ENCODE data around the gene ARHGEF39.
"Not testable (repeated sequence)": the region's sequence is repeated elsewhere in the genome, so short reads cannot be mapped to it uniquely, and the experiment has no call there.

Gene ARHGEF39

DNA sequence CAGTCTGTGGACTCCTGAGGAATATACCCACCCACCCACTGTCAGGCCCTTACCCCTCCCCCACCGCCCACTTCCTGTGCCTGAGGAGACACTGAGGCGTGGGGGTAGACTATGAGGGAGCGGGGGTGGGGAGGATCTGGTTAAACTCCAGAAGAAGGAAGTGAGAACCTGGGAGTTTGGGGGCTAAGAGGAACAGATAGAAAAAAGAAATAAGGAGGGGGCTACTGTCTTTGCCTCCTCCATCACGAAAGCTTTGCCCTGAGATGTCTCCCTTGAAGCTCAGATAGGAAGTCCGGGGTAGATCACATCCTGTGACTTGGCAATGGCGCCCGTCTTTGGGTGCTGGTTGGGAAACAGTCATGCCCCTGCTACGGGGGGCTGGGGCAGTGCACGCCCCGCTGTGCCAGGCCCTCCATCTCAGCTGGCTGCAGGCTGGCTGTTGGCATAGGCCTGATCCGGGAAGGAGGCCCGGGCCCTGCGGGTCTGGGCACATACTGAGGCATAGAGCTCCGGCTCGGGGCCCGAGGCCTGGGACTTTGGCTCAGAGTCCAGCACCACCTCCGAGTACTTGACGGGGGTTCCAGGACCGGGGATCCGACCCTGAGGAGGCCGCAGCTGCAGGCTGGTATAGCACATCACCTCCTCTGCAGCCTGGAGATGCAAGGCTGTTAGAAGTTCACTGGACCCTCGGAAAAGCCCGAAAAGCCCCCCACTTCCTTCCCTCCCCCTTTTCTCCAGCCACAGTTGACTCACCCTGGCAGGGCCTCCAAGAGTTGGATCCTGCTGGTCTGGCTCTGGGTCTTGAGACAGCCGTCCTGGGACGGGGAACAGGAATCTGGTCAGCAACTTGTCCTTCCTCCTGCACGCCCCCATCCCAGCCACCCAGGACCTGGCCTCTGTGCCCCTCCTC, 15.3 kb downstream of the ARHGEF39 start:
- peak; percentile 45 for DNase-seq

GRCh38 chr9:35646533-35647265, 18.3 kb downstream of the ARHGEF39 start:
- DNase-seq: peak; percentile 91

GRCh38 chr9:35646153-35646532, 18.9 kb downstream of the ARHGEF39 start:
- DNase-seq: no peak

GRCh38 chr9:35645736-35646135, 19.3 kb downstream of the ARHGEF39 start:
- DNase-seq: not testable (repeated sequence)

DNA sequence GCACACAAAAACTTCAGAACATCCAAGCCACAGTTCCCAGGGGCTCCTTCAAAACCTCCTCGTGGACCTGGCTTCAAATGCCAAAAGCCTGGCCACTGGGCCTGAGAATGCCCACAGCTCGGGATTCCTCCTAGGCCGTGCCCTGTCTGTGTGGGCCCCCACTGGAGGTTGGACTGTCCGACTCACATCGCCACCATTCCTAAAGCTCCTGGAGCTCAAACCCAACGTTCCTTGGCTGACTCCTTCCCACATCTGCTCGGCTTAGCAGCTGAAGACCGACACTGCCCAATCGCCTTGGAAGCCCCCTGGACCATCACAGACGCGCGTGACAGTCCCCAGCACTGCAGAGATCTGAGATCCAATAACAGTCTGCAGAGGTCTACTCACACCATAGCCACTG, 21.9 kb downstream of the ARHGEF39 start:
- DNase-seq: no peak

GRCh38 chr9:35641478-35641877, 23.5 kb downstream of the ARHGEF39 start:
- not testable (repeated sequence) for DNase-seq

GRCh38 chr9:35640431-35640830, 24.6 kb downstream of the ARHGEF39 start:
- not testable (repeated sequence) for DNase-seq

GRCh38 chr9:35639631-35640030, 25.4 kb downstream of the ARHGEF39 start:
- no peak for DNase-seq

GRCh38 chr9:35639225-35639624, 25.8 kb downstream of the ARHGEF39 start:
- DNase-seq: not testable (repeated sequence)

- DNase-seq: not testable (repeated sequence)
Measured at GRCh38 chr9:35638751-35639150, 26.2 kb downstream of the ARHGEF39 start.

DNA sequence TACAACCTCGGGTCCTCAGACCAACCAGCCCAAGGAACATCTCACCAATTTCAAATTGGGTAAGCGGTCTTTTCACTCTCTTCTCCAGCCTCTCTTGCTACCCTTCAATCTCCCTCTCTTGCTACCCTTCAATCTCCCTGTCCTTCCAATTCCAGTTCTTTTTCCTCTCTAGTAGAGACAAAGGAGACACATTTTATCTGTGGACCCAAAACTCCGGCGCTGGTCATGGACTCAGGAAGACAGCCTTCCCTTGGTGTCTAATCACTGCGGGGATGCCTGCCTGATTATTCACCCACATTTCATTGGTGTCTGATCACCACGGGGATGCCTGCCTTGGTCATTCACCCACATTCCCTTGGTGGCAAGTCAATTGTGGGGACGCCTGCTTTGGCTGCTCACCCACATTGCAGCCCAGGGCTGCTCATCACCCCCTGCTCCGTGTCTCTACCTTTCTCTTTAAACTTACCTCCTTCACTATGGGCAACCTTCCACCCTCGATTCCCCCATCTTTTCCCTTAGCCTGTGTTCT, 27.5 kb downstream of the ARHGEF39 start:
- not testable (repeated sequence) for DNase-seq

DNA sequence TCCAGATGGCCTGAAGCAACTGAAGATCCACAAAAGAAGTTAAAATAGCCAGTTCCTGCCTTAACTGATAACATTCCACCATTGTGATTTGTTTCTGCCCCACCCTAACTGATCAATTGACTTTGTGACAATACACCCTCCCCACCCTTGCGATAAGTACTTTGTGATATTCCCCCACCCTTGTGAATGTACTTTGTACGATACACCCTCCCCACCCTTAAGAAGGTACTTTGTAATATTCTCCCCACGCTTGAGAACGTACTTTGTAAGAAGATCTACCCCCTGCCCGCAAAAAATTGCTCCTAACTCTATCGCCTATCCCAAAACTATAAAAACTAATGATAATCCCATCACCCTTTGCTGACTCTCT, 28.1 kb downstream of the ARHGEF39 start:
- DNase-seq: not testable (repeated sequence)

- DNase-seq: no peak
Measured at GRCh38 chr9:35636135-35636876, 28.7 kb downstream of the ARHGEF39 start.

DNA sequence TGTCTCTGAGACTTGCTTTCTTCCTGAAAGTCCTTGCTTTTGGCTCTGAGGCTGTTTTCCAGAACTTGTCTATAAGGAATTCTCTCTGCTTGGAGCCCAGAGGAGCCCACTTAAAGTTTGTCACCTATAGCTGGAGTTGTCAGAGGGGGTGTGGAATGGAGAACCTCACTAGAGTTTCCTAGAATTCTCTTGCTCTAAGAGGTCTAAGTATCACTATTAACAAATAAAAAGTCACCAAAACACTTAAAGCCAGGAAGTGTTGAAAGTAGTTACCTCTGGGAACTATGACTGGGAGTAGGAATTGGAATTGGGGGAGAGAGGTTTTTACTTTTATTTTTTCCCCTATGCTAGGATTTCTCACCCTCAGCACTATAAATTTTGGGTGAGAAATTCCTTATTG, 29.3 kb downstream of the ARHGEF39 start:
- no peak for DNase-seq

DNA sequence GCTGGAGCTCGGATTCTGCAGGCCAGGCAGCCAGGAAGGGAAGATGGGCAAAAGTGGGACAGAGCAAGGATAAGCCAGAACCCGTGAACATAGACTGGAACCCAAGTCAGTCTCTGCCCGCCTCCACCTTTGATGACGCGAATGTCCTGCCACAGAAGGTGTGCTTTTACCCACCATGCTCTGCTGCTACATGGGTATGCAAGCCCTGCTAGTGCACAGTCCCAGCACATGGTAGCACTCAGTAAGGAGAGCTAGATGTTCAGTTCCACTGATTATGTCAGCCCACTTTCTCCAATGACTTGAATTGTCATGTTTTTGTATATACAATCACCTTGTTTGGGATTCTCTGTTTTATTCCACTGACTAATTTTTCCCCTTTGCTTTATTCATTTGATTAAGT, 35.4 kb downstream of the ARHGEF39 start:
- no peak for DNase-seq

- no peak for DNase-seq
Measured at GRCh38 chr9:35628389-35628991, 36.5 kb downstream of the ARHGEF39 start.

DNA sequence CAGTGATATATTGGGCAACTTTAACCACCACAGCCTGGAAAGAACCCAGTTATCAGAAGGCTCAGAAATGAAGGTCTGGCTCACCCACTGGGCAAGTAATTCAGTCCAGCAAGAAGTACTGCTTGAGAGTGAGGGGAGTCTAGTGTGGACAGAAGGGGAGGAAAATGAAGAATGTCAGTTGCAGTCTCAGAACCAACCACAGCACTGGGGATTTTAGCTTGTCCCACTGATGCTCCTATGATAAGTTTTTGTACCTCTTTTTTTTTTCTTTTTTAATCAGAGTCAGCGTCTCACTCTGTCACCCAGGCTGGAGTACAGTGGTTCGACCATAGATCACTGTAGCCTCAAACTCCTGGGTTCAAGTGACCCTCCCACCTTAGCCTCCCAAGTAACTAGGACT, 37.4 kb downstream of the ARHGEF39 start:
- no peak for DNase-seq

DNA sequence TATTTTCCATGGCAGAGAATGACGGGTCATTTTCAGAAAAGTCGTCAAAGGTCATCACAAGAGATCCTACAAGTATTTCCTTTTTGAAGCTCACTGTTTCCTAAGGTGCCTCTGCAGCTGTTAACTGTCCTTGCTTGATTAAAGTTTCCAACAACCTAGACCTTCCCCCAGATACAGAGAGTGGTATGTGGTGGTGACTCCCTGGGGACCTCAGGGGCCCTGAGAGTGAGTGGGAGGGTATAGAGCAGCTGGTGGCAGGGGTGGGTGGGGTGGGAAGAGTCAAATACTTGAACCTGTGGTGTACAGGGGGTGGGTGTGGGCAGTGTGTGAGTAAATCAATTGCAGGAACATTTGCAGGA, 45.2 kb downstream of the ARHGEF39 start:
- DNase-seq: peak; percentile 32

- peak; percentile 39 for DNase-seq
Measured at GRCh38 chr9:35618854-35619799, 45.9 kb downstream of the ARHGEF39 start.

DNA sequence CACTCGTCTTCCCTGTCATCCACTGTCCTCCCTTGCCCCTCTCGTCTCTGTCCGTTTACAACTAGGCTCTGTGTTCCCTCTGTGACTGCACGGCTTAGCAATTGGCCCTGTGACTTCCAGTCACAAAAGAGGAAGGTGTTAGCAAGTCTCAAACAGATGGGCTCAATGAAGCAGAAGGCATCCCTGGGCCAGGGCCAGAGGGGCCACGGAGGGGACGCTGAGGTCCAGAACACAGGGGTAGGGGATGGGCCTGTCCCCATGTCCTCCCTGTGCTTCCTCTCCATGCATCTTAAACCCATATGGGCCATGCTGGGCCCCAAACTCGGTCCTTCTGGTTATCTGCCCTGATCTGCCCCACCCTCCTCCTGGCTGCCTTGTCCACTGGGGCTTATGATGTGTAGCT, 46.7 kb downstream of the ARHGEF39 start, which contains the start of gene CD72:
CD72 (minus strand) TSS at position 89 of the 403 bp plus-strand sequence. CDS start 110 bp downstream, outside the sequence.
- no peak for DNase-seq

DNA sequence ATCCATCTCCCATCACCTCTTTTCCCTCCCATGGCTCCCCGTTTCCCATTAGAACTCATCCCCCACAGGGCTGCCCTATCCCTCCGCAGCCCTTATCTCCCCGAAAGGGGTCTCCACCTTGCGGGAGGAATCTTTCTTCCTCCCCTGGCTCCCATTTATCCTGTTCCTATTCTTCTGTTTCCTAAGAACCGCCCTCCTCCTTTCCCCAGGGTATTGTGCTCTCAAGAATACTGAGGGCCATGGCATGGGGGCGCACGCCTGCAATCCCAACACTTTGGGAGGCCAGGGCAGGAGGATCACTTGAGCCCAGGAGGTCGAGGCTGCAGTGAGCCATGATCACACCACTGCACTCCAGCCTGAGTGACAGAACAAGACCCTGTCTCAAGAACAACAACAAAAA, 47.4 kb downstream of the ARHGEF39 start:
- DNase-seq: no peak
